Measurements from ENCODE around the gene TNFRSF1B. TPM values are rescaled to one million over a fixed set of nuclear protein-coding genes. Genes with fewer than 3 reads are reported as not detected.

Gene TNFRSF1B
- total RNA-seq, 1 experiment from 2014 or later: 0.61 TPM

DNA sequence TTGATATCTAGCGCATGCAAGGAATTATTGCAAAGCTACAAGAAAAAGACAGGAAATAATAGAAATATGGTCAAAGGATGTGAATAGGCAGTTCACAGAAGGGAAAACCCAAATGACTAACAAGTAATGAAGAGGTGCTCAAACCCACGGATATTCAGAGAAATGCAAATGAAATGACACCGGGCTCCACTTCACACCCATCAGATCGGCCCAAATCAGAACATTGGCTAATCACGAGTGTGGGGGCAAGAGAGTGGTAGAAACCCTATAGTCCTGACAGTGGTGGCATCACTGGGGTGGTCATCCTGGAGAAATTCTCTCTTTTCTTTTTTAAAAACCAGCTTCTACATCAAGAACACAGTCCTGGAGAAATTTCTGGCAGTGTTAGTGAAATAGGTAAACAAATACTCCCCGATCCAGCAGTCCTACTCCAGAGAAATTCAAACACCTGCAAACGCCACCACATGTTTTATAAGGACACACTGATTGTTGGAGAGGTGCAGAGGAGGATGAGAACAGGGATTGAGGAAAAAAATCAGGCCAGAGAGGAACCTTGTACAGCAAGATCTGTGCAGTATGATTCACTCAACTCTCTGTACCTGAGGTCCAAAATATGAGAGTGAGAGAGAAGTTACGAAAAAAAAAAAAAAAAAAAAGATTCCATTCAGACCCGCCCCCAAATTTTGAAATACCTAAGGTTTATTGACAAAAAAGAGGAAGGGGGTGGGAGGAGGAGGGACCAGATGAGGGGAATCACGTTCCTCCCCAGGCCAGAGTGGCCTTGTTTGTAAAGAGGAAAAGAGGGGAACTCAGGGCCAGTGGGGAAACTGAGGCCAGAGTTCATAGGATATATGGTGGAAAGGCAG, 9.2 kb upstream of the TNFRSF1B start:
- CTCF ChIA-PET: no interaction called here
- no peaks in the 10 kb centered on the region for H3K9me2 ChIP-seq (ENCODE audit: insufficient read depth)
- H3K4me3 ChIP-seq (replicated peaks in 1 of 2; ENCODE audit: low read depth in 1 of 2, low read length in 2 of 2): no peak overlapping the region
- no peak overlapping the region for H3K27ac ChIP-seq (ENCODE audit: low read depth, low read length)
- H3K4me1 ChIP-seq (ENCODE audit: control insufficient read depth in 1 of 2, insufficient read depth in 2 of 2, low read length in 2 of 2): peaks cover 48 to 65% of the 10 kb centered on the region in 2 experiments
- no peak for DNase-seq (ENCODE audit: low read depth, low spot score)
- BruUV-seq (replicated peaks): no TSS peak
- H3K27me3 ChIP-seq (ENCODE audit: insufficient read depth, low read length): no peaks in the 10 kb centered on the region
- H3K79me2 ChIP-seq (ENCODE audit: insufficient read depth, low read length): no peaks in the 10 kb centered on the region
- H3K36me3 ChIP-seq (ENCODE audit: control insufficient read depth in 1 of 2, insufficient read depth in 2 of 2, low read length in 2 of 2): no peaks in the 10 kb centered on the region
- peak overlapping the region; percentile 78 for H2AFZ ChIP-seq (ENCODE audit: low read depth, low read length, poor library complexity, severe bottlenecking)
- TF ChIP-seq SP1 (IDR thresholded peaks at IDR 0.05; ENCODE audit: low read depth) (no peak), POLR2A (IDR thresholded peaks at IDR 0.05; ENCODE audit: borderline replicate concordance, extremely low read depth, insufficient read depth, insufficient read length) (no peak), EZH2 (IDR thresholded peaks at IDR 0.05) (no peak), EZH2phosphoT487 (IDR thresholded peaks at IDR 0.05; ENCODE audit: borderline replicate concordance) (no peak), ZNF274 (IDR thresholded peaks at IDR 0.05; ENCODE audit: low read depth, low read length) (no peak), RAD21 (IDR thresholded peaks at IDR 0.05; ENCODE audit: low read depth) (no peak)
- TF ChIP-seq, protein P1, sequence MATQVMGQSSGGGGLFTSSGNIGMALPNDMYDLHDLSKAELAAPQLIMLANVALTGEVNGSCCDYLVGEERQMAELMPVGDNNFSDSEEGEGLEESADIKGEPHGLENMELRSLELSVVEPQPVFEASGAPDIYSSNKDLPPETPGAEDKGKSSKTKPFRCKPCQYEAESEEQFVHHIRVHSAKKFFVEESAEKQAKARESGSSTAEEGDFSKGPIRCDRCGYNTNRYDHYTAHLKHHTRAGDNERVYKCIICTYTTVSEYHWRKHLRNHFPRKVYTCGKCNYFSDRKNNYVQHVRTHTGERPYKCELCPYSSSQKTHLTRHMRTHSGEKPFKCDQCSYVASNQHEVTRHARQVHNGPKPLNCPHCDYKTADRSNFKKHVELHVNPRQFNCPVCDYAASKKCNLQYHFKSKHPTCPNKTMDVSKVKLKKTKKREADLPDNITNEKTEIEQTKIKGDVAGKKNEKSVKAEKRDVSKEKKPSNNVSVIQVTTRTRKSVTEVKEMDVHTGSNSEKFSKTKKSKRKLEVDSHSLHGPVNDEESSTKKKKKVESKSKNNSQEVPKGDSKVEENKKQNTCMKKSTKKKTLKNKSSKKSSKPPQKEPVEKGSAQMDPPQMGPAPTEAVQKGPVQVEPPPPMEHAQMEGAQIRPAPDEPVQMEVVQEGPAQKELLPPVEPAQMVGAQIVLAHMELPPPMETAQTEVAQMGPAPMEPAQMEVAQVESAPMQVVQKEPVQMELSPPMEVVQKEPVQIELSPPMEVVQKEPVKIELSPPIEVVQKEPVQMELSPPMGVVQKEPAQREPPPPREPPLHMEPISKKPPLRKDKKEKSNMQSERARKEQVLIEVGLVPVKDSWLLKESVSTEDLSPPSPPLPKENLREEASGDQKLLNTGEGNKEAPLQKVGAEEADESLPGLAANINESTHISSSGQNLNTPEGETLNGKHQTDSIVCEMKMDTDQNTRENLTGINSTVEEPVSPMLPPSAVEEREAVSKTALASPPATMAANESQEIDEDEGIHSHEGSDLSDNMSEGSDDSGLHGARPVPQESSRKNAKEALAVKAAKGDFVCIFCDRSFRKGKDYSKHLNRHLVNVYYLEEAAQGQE (IDR thresholded peaks at IDR 0.05; ENCODE audit: low read depth): no peak
- TF ChIP-seq, protein P2, sequence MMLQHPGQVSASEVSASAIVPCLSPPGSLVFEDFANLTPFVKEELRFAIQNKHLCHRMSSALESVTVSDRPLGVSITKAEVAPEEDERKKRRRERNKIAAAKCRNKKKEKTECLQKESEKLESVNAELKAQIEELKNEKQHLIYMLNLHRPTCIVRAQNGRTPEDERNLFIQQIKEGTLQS (IDR thresholded peaks at IDR 0.05): no peak
- TF ChIP-seq, protein P3, sequence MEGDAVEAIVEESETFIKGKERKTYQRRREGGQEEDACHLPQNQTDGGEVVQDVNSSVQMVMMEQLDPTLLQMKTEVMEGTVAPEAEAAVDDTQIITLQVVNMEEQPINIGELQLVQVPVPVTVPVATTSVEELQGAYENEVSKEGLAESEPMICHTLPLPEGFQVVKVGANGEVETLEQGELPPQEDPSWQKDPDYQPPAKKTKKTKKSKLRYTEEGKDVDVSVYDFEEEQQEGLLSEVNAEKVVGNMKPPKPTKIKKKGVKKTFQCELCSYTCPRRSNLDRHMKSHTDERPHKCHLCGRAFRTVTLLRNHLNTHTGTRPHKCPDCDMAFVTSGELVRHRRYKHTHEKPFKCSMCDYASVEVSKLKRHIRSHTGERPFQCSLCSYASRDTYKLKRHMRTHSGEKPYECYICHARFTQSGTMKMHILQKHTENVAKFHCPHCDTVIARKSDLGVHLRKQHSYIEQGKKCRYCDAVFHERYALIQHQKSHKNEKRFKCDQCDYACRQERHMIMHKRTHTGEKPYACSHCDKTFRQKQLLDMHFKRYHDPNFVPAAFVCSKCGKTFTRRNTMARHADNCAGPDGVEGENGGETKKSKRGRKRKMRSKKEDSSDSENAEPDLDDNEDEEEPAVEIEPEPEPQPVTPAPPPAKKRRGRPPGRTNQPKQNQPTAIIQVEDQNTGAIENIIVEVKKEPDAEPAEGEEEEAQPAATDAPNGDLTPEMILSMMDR (IDR thresholded peaks at IDR 0.05 in 2 of 3, conservative IDR thresholded peaks at IDR 0.05 in 1 of 3; ENCODE audit: borderline replicate concordance in 1 of 3, insufficient read depth in 1 of 3, low read depth in 2 of 3, low read length in 2 of 3): no peak
- intact Hi-C loops (cut with micrococcal nuclease): no loop called here
- RAD21 ChIA-PET (ENCODE audit: low non-redundant PET in 1 of 2, low total read pairs in 2 of 2, uncharacterized antibody in 2 of 2, unreplicated experiment in 2 of 2): no interaction called here
- no peaks in the 10 kb centered on the region for H3K9me3 ChIP-seq (ENCODE audit: control insufficient read depth in 1 of 2, insufficient read depth in 1 of 2, low read depth in 1 of 2, low read length in 2 of 2)
- H4K20me1 ChIP-seq (ENCODE audit: insufficient read depth): no peaks in the 10 kb centered on the region
- H3K4me2 ChIP-seq (ENCODE audit: low read length): peak overlapping the region; percentile 15
- no peak for ATAC-seq
- POLR2A ChIA-PET: interaction anchor here (0.9 kb wide), 1 partner anchor 9 kb away, joined by 4 read pairs; no protein-coding TSS in a partner anchor
- H3K9ac ChIP-seq (ENCODE audit: low read length): no peak overlapping the region
